Type B pancreatic cell (in vitro differentiated cells): Measurements from ENCODE around the gene TAOK3. TPM values are rescaled to one million over a fixed set of nuclear protein-coding genes. Genes with fewer than 3 reads are reported as not detected.
A peak's percentile ranks its signal among the peaks of the same experiment; 100 is the strongest.
"Not testable (repeated sequence)": the region's sequence is repeated elsewhere in the genome, so short reads cannot be mapped to it uniquely, and the experiment has no call there.

Experiments used
- DNase-seq: peaks from one replicate; pipeline ENCODE4 v3.0.0; 2021; ENCODE audit warnings: mixed read lengths; ENCODE audit not compliant: unreplicated experiment; ENCODE audit errors: extremely low spot score
- H3K27ac Mint-ChIP-seq: 2 replicates; pipeline ENCODE4 v1.8.0; 2021; ENCODE audit warnings: mild to moderate bottlenecking, mixed read lengths
- H3K27me3 Mint-ChIP-seq: 2 replicates; pipeline ENCODE4 v1.8.0; 2021; ENCODE audit warnings: mixed read lengths
- H3K36me3 Mint-ChIP-seq: 2 replicates; pipeline ENCODE4 v1.8.0; 2021; ENCODE audit warnings: mixed read lengths
- H3K4me1 Mint-ChIP-seq: one replicate; pipeline ENCODE4 v1.8.0; 2021; ENCODE audit warnings: mixed read lengths; ENCODE audit not compliant: unreplicated experiment
- H3K4me3 Mint-ChIP-seq: 2 replicates; pipeline ENCODE4 v1.8.0; 2021; ENCODE audit warnings: mild to moderate bottlenecking, mixed read lengths
- H3K9me3 Mint-ChIP-seq: 2 replicates; pipeline ENCODE4 v1.8.0; 2021; ENCODE audit warnings: mixed read lengths
- CTCF ChIP-seq: fragments of 200-600 bp; sonication (generic); conservative IDR thresholded peaks from 2 replicates; pipeline ENCODE4 v1.5.0; 2021; ENCODE audit warnings: antibody characterized with exemption, mild to moderate bottlenecking
- total RNA-seq: library from RNA; stranded (reverse); gene quantifications from 2 replicates; pipeline ENCODE4 v1.2.1, GENCODE V29; 2021; ENCODE audit warnings: low replicate concordance

The TAOK3 gene
- total RNA-seq, 1 donor from 2014 or later: 15.8 TPM

- TF ChIP-seq CTCF: no peak
- no peak for DNase-seq
- Mint-ChIP-seq H3K27me3 (no peaks in the 10 kb centered on the region), H3K4me3 (no peak overlapping the region), H3K4me1 (peaks cover 12% of the 10 kb centered on the region), H3K27ac (no peak overlapping the region), H3K9me3 (no peaks in the 10 kb centered on the region), H3K36me3 (peaks cover 7% of the 10 kb centered on the region)
Measured at GRCh38 chr12:118354903-118355302, 17.8 kb downstream of the TAOK3 start.

DNA sequence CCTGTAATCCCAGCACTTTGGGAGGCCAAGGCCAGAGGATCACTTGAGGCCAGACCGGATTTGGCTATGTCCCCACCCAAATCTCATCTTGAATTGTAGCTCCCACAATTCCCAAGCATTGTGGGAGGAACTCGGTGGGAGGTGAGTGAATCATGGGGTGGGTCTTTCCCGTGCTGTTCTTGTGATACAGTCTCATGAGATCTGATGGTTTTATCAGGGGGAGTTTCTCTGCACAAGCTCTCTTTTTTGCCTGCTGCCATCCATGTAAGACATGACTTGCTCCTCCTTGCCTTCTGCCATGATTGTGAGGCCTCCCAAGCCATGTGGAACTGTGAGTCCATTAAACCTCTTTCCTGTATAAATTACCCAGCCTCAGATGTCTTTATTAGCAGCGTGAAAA is 18.2 kb downstream of the TAOK3 start:
- not testable (repeated sequence) for H3K27ac Mint-ChIP-seq, H3K4me3 Mint-ChIP-seq, H3K9me3 Mint-ChIP-seq, DNase-seq, H3K27me3 Mint-ChIP-seq, H3K36me3 Mint-ChIP-seq
- peaks cover 12% of the 10 kb centered on the region for H3K4me1 Mint-ChIP-seq

- Mint-ChIP-seq H3K27me3 (no peaks in the 10 kb centered on the region), H3K4me3 (no peak overlapping the region), H3K36me3 (peaks cover 7% of the 10 kb centered on the region), H3K9me3 (no peaks in the 10 kb centered on the region), H3K27ac (no peak overlapping the region), H3K4me1 (peaks cover 9% of the 10 kb centered on the region)
- no peak for TF ChIP-seq CTCF
- no peak for DNase-seq
Measured at GRCh38 chr12:118353721-118354120, 19.0 kb downstream of the TAOK3 start.

DNA sequence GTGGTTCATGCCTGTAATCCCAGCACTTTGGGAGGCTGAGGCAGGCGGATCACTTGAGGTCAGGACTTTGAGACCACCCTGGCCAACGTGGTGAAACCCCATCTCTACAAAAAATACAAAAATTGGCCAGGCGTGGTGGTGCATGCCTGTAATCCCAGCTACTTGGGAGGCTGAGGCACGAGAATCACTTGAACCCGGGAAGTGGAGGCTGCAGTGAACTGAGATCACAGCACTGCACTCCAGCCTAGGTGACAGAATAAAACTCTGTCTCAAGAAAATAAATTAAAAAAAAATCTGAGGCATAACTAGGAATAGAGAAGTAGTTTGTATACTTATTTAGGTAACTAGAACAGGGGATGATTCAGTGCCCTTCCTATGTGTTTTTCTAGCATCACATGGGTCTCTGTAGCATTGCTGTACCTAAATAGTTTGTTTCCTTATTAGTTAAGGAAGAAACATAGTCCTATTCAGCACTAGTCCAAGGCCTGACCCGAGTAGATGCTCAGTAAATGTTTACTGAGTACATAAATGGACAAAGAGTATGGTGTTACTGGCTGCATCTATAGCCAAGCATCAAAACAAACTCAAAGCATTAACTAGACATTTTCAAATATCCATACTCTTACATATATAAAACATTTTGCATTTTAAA is 21.7 kb downstream of the TAOK3 start:
- Mint-ChIP-seq H3K4me1 (no peaks in the 10 kb centered on the region), H3K27ac (no peak overlapping the region), H3K27me3 (no peaks in the 10 kb centered on the region), H3K36me3 (peaks cover 3% of the 10 kb centered on the region), H3K4me3 (no peak overlapping the region), H3K9me3 (no peaks in the 10 kb centered on the region)
- DNase-seq: no peak
- no peak for TF ChIP-seq CTCF

DNA sequence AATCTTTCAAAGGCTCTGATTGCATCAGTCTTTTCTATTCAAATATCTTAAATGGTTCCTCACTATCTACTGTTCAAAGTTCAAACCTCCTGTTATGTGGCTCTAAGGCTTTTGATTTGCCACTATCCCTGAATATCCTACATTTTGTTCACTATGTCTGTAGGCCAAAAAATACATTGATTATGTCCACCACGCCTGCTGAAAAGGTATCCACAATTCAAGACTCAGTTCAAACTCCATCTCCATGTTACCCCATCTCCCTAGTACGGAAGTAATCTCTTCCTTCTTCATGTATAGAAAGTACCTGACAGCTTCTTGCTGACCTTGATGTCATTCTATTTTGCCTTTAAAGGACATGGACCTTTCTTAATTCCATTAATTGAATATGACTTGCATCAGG is 24.8 kb downstream of the TAOK3 start:
- Mint-ChIP-seq H3K4me3 (no peak overlapping the region), H3K27ac (peak overlapping the region; percentile 14), H3K9me3 (no peaks in the 10 kb centered on the region), H3K36me3 (no peaks in the 10 kb centered on the region), H3K4me1 (no peaks in the 10 kb centered on the region), H3K27me3 (no peaks in the 10 kb centered on the region)
- no peak for TF ChIP-seq CTCF
- DNase-seq: no peak

GRCh38 chr12:118346895-118347294 is 25.8 kb downstream of the TAOK3 start:
- Mint-ChIP-seq H3K4me3 (no peak overlapping the region), H3K9me3 (no peaks in the 10 kb centered on the region), H3K27me3 (no peaks in the 10 kb centered on the region), H3K4me1 (no peaks in the 10 kb centered on the region), H3K36me3 (no peaks in the 10 kb centered on the region), H3K27ac (no peak overlapping the region)
- no peak for TF ChIP-seq CTCF
- no peak for DNase-seq
